ENCODE measurements around the gene DNAH12.

- TF ChIP-seq SUZ12 (IDR thresholded peaks at IDR 0.05; ENCODE audit: extremely low read depth, insufficient read depth, insufficient read length) (no peak), YY1 (IDR thresholded peaks at IDR 0.05; ENCODE audit: insufficient read depth, insufficient read length) (no peak)
Observed at GRCh38 chr3:57575966-57576626, 32.0 kb upstream of the DNAH12 start.
